ENCODE results near the gene WBP4. TPM values are rescaled to one million over a fixed set of nuclear protein-coding genes. Genes with fewer than 3 reads are reported as not detected.

WBP4 gene
- total and polyA plus RNA-seq, 9 of the 15 experiments (the other 6 are each of a cell fraction or from before 2014, with no cell fraction given): 5.5 to 12.2 (median 7.9) TPM

DNA sequence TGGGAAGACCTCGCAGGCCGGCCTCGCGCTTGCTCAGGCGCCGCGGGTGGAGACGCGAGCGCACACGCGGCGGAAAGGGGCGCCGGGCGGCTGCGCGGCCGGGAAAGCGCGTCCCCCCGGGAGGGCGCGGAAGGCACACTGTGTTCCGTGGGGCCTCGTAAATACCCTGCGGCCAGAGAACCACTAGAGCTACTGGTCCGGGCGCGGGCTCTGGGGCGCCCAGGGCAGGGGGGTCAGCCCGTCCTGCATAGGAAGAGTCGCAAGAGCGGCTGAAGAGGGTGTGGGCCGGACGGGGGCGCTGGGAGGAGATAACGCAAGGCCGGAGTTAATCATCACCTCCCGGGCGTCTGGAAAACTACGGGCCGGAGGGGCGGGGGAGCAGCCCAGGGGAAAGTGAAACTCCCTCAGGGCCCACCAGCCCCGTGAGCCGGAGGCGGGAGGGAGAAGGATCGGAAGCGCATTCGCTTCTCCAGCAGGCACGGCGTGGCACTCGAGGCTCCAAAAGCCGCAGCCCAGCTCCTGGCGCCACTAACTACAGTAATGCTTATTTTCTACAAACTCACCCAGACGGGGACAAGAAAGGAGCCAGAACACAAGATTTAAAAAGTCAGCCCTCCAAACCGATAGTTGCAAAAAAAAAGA lies 1.1 kb upstream of the WBP4 start (continued):
- TF ChIP-seq NFYB (IDR thresholded peaks at IDR 0.05; ENCODE audit: extremely low read depth, insufficient read length): no peak
- TF ChIP-seq ZNF699 (CRISPR knock-in tag; IDR thresholded peaks at IDR 0.05; ENCODE audit: insufficient replicate concordance): no peak
- no peak for TF ChIP-seq OTX1 (CRISPR knock-in tag; IDR thresholded peaks at IDR 0.05)
- TF ChIP-seq HLTF (IDR thresholded peaks at IDR 0.05): no peak
- TF ChIP-seq ZNF316 (IDR thresholded peaks at IDR 0.05): peak; percentile 23; the same call in 1 of the 2 replicates
- no peak for TF ChIP-seq ZNF431 (CRISPR knock-in tag; IDR thresholded peaks at IDR 0.05)
- TF ChIP-seq FOXA1 (IDR thresholded peaks at IDR 0.05; ENCODE audit: borderline replicate concordance): no peak
- TF ChIP-seq ESRRA (IDR thresholded peaks at IDR 0.05; ENCODE audit: borderline replicate concordance, low read depth): peak; percentile 23; the same call in 1 of the 2 replicates
- no peak for TF ChIP-seq ZNF232 (CRISPR knock-in tag; IDR thresholded peaks at IDR 0.05)
- no peak for TF ChIP-seq PHB2 (IDR thresholded peaks at IDR 0.05; ENCODE audit: low read depth)
- TF ChIP-seq ZBTB1 (CRISPR knock-in tag; IDR thresholded peaks at IDR 0.05; ENCODE audit: borderline replicate concordance, low read depth): 0 out of 2 replicates have a peak, but pooled peaks have one; percentile 43
- TF ChIP-seq JUND (IDR thresholded peaks at IDR 0.05; ENCODE audit: borderline replicate concordance, low read depth, low read length): peak; percentile 66
- no peak; the same call in 2 of the 3 replicates for TF ChIP-seq JUND (tag; IDR thresholded peaks at IDR 0.05; ENCODE audit: borderline replicate concordance, low read depth, low read length)
- TF ChIP-seq, protein P1, sequence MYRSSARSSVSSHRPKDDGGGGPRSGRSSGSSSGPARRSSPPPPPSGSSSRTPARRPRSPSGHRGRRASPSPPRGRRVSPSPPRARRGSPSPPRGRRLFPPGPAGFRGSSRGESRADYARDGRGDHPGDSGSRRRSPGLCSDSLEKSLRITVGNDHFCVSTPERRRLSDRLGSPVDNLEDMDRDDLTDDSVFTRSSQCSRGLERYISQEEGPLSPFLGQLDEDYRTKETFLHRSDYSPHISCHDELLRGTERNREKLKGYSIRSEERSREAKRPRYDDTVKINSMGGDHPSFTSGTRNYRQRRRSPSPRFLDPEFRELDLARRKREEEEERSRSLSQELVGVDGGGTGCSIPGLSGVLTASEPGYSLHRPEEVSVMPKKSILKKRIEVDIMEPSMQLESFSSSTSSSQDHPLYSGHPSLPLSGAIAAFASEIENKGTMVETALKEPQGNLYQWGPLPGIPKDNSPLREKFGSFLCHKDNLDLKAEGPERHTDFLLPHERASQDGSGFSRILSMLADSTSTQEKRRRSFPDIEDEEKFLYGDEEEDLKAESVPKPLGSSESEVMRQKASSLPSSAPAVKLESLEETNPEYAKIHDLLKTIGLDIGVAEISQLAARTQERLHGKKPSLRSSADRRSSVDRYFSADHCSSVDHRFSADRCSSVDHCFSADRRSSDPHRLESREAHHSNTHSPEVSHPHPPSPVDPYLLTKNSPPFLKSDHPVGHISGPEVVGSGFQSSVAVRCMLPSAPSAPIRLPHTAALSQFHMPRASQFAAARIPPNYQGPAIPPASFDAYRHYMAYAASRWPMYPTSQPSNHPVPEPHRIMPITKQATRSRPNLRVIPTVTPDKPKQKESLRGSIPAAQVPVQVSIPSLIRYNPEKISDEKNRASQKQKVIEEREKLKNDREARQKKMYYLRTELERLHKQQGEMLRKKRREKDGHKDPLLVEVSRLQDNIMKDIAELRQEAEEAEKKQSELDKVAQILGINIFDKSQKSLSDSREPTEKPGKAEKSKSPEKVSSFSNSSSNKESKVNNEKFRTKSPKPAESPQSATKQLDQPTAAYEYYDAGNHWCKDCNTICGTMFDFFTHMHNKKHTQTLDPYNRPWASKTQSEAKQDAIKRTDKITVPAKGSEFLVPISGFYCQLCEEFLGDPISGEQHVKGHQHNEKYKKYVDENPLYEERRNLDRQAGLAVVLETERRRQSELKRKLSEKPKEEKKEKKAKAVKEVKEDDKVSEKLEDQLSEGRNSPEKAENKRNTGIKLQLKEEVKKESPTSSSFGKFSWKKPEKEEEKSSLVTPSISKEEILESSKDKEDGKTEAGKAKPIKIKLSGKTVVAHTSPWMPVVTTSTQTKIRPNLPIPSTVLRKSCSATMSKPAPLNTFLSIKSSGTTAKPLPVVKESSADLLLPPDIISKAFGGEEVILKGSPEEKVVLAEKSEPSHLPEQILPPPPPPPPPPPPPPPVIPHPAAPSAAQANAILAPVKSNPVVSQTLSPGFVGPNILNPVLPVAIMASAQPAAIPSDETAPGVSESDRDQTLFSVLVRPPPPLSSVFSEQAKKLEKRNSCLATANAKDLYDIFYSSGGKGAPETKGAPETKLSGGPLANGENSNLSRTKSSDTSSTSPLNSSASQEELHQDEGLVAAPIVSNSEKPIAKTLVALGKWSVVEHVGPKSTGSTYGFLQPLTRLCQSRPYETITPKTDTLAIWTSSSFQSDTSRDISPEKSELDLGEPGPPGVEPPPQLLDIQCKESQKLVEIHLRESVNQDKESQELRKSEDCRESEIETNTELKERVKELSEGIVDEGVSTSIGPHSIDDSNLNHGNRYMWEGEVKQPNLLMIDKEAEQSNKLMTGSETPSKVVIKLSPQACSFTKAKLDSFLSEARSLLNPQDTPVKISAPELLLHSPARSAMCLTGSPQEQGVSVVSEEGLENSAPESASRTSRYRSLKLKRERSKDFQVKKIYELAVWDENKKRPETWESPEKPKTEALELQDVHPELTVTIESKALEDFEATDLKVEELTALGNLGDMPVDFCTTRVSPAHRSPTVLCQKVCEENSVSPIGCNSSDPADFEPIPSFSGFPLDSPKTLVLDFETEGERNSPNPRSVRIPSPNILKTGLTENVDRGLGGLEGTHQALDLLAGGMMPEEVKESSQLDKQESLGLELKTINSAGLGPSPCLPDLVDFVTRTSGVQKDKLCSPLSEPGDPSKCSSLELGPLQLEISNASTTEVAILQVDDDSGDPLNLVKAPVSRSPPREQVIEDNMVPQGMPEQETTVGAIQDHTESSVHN (IDR thresholded peaks at IDR 0.05; ENCODE audit: borderline replicate concordance in 1 of 2, low read depth in 1 of 2): no peak
- TF ChIP-seq BRD9 (IDR thresholded peaks at IDR 0.05; ENCODE audit: low read depth, partially characterized antibody): peak; percentile 54
- TF ChIP-seq ZNF785 (CRISPR knock-in tag; IDR thresholded peaks at IDR 0.05): no peak
- no peak for TF ChIP-seq ZNF77 (CRISPR knock-in tag; IDR thresholded peaks at IDR 0.05)
- TF ChIP-seq SOX6 (IDR thresholded peaks at IDR 0.05): no peak
- TF ChIP-seq DPF2 (IDR thresholded peaks at IDR 0.05): peak; percentile 44; the same call in 1 of the 2 replicates
- TF ChIP-seq, protein P2, sequence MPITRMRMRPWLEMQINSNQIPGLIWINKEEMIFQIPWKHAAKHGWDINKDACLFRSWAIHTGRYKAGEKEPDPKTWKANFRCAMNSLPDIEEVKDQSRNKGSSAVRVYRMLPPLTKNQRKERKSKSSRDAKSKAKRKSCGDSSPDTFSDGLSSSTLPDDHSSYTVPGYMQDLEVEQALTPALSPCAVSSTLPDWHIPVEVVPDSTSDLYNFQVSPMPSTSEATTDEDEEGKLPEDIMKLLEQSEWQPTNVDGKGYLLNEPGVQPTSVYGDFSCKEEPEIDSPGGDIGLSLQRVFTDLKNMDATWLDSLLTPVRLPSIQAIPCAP (CRISPR knock-in tag; IDR thresholded peaks at IDR 0.05; ENCODE audit: borderline replicate concordance): no peak
- TF ChIP-seq THRAP3 (IDR thresholded peaks at IDR 0.05; ENCODE audit: borderline replicate concordance): no peak

Measured in K562 (cell line).